Activated naive CD8-positive, alpha-beta T cell treated with anti-CD3 and anti-CD28 coated beads for 36 hours (primary cell): ENCODE results near the gene DOC2A. TPM values are rescaled to one million over a fixed set of nuclear protein-coding genes. Genes with fewer than 3 reads are reported as not detected.
"Not testable (repeated sequence)": the region's sequence is repeated elsewhere in the genome, so short reads cannot be mapped to it uniquely, and the experiment has no call there.

Source experiments
- DNase-seq: peaks from one replicate; pipeline ENCODE4 v3.0.0; 2021
- H3K27ac Mint-ChIP-seq: one replicate; pipeline ENCODE4 v1.8.0; 2022; ENCODE audit warnings: mild to moderate bottlenecking, moderate library complexity, mixed read lengths
- H3K27me3 Mint-ChIP-seq: one replicate; pipeline ENCODE4 v1.8.0; 2022; ENCODE audit warnings: mild to moderate bottlenecking, mixed read lengths
- H3K36me3 Mint-ChIP-seq: one replicate; pipeline ENCODE4 v1.8.0; 2021; ENCODE audit warnings: mild to moderate bottlenecking, mixed read lengths
- H3K4me1 Mint-ChIP-seq: one replicate; pipeline ENCODE4 v1.8.0; 2021; ENCODE audit warnings: mixed read lengths
- H3K4me3 Mint-ChIP-seq: one replicate; pipeline ENCODE4 v1.8.0; 2022; ENCODE audit warnings: mild to moderate bottlenecking, moderate library complexity, mixed read lengths
- H3K9me3 Mint-ChIP-seq: one replicate; pipeline ENCODE4 v1.8.0; 2022; ENCODE audit warnings: mixed read lengths
- total RNA-seq, 2 experiments: library from RNA; stranded (reverse); gene quantifications; one replicate each; pipeline ENCODE4 v1.2.3, GENCODE V29; 2021

DOC2A gene
- total RNA-seq: 1 to 10 TPM in 1 of 2 experiments, under 1 TPM in 1; 0.89 to 1.4 TPM

DNA sequence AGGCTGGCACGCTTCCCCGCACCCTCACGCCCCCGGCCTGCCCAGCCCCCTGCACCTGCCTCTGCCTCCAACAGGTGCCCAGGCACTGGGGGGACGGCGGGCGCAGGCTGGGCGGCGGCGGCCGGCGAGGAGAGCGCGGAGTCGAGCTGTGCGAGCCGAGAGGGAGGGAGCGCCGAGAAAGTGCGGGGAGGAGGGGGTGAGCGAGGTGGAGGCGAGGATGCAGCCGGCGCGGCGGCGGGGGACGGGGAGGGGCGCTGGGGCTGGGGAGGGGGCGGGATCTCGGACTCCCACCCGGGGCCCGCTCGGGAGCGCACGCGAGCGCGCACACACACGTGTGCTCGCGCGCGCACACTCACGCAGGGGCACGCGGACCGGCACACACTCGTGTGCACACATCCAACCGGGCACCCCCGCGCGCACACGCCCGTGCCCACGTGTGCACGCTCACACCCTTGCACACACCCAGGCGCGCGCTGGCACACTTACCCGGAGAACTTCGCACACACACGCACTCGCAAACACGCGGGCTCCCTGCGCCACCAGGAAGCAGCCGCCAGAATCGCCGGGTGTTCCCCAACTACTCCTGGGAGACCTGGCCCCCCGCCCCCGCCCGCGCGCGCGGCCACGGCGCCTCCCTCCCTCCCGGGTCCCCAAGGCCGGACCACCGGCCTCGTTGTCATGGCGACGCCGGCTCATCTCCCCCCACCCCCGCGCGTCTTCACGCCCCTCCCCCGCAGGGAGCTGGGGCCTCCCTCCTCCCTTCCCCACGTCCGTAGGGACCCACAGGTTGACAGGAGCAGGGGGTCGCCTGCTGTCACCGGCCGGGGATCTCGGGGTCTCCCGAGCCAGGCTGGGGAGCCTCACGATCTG is at the start of gene DOC2A:
Gene DOC2A (minus strand): TSS at position 184 of the 870 bp plus-strand sequence. CDS start 805 bp downstream, outside the sequence.
- peaks cover 5% of the 10 kb centered on the region for H3K4me1 Mint-ChIP-seq
- H3K4me3 Mint-ChIP-seq: peak within 1 kb of the TSS; percentile 79
- peaks cover 31% of the 10 kb centered on the region for H3K27me3 Mint-ChIP-seq
- peak; percentile 43 for DNase-seq
- H3K9me3 Mint-ChIP-seq: no peaks in the 10 kb centered on the region
- H3K36me3 Mint-ChIP-seq: no peaks in the 10 kb centered on the region
- no peak within 1 kb of the TSS for H3K27ac Mint-ChIP-seq

DNA sequence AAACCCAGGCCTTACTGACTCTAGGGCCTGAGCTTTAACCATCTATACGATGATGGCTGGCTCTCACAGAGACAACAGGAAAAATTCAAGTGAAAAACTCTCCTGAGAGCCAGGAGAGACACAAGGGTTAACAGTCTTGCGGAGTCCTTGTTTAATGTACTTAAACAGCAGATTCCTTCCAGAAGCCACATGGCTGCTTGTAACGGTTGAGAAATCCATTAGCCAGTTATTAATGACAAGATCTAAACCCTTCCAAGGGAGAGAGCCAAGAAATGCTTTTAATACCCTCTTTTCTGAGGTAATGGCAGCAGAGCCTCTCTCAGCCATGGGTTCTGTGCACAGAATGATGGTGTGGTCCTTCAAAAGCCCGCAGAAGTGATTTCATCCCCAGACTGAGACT is 49.5 kb upstream of the DOC2A start:
- H3K4me1 Mint-ChIP-seq: peaks cover 6% of the 10 kb centered on the region
- no peak overlapping the region for H3K27ac Mint-ChIP-seq
- DNase-seq: no peak
- H3K4me3 Mint-ChIP-seq: no peak overlapping the region
- H3K36me3 Mint-ChIP-seq: peaks cover 12% of the 10 kb centered on the region
- no peaks in the 10 kb centered on the region for H3K9me3 Mint-ChIP-seq
- no peaks in the 10 kb centered on the region for H3K27me3 Mint-ChIP-seq

DNA sequence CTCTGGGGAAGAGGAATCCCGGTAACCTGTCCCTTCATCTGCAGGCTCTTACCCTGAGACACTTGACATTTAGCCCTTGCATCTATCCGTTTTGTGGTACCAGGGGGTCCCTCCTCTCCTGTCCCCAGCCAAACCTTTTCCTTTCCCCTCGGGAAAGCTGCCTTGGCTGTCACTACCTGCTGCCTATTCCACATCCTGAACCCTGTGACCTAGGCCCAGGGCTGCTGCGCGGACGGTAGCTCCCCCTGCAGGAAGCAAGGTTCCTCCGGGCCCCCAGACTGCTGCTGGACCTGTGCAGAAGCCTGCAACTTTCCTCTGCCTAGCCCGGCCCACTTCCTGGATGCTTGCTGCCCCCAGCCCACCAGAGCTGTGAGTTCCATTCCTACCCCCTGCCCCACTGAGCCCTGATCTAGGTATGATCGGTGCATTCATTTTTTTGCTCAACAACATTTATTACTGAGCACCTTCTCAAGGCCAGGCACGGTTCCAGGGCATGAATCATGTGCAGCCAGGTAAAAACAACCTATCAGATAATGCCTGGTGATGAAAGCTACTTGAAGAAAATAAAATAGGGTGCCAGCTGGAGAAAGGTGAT is 44.2 kb upstream of the DOC2A start:
- DNase-seq: peak; percentile 64
- no peaks in the 10 kb centered on the region for H3K9me3 Mint-ChIP-seq
- peaks cover 8% of the 10 kb centered on the region for H3K27me3 Mint-ChIP-seq
- H3K4me3 Mint-ChIP-seq: no peak overlapping the region
- no peak overlapping the region for H3K27ac Mint-ChIP-seq
- peaks cover 15% of the 10 kb centered on the region for H3K4me1 Mint-ChIP-seq
- peaks cover 1% of the 10 kb centered on the region for H3K36me3 Mint-ChIP-seq

DNA sequence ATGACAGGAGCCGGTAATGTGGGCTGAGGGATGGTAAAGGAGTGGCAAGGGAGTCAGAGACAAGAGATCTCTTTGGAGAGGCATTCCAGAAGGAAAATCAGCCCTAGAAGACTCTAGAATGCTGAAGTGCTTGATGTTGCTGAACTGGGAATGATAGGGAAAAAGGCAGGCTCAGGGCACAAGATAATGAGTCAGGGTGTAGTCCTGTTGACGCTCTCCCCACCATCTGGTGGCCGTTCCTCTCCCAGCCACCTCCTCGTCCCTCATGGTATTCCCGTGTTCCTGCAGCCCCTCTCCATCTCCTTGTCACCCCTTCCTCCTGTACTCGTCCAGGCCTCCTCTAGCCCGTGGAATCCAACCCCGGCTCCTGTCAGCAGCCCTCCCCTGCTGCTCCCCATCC is 43.6 kb upstream of the DOC2A start:
- H3K4me3 Mint-ChIP-seq: no peak overlapping the region
- H3K36me3 Mint-ChIP-seq: peaks cover 1% of the 10 kb centered on the region
- peaks cover 15% of the 10 kb centered on the region for H3K4me1 Mint-ChIP-seq
- peaks cover 8% of the 10 kb centered on the region for H3K27me3 Mint-ChIP-seq
- H3K27ac Mint-ChIP-seq: no peak overlapping the region
- H3K9me3 Mint-ChIP-seq: no peaks in the 10 kb centered on the region
- DNase-seq: no peak

DNA sequence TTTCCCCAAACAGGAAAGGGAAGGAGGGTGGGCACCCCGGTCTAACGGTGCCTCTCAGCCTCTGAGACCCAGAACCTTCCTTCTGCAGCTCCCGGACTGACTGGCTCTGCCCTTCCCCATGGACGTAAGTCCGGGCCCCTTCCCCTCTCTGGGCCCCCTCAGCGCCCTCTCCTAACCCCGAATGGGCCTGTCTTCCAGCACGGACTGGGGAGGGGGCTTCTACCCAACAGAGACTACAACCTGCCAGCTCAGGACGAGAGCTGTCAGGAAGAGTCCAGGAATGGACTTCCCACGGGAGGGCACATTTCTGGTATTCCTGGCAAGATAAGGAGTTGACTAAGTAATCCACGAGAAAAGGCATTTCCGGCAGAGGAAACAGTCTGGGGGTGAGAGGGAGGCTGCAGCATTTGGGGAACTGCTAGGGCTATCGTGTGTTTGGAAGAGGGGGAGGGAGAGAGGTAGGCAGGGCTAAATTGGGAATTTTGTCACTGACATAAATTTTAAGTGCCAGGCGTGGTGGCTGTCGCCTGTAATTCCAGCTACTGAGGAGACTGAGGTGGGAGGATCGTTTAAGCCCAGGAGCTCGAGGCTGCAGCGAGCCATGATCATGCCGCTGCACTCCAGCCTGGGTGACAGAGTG is 42.7 kb upstream of the DOC2A start:
- H3K9me3 Mint-ChIP-seq: no peaks in the 10 kb centered on the region
- peaks cover 8% of the 10 kb centered on the region for H3K27me3 Mint-ChIP-seq
- peaks cover 1% of the 10 kb centered on the region for H3K36me3 Mint-ChIP-seq
- H3K4me3 Mint-ChIP-seq: peak overlapping the region; percentile 80
- no peak for DNase-seq
- H3K4me1 Mint-ChIP-seq: peaks cover 15% of the 10 kb centered on the region
- H3K27ac Mint-ChIP-seq: no peak overlapping the region

DNA sequence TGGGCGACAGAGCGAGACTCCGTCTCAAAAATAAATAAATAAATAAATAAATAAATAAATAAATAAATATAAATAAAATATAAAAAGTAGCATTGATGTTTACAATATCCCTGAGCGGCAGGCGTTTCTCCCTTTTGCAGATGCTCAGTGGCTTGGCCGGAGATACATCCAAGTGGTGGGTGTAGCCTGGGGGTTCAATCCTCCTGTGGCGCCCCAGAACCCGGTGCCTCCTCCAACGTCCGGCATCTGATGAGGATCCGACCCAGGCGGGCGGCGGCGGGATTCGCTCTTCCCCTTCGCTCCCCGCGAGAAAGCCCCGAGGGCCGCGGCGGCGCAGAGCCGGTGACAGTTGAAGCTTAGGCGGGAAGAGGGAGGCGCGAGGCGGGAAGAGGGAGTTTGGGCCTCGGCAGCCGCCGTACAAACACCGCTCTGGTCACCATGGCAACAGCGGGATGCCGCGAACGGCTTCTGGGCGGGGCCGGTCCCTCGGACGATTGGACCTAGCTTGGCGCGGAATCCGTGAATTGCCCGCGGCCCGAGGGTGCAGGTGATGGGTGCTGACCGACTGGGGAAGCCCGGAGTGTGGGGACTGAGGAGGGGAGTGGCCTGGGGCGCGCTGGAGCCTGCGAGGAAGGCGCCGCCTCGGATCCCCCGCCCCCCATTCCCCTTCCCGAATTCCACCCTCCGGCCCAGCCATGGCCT is 42.0 kb upstream of the DOC2A start:
- Mint-ChIP-seq H3K27me3 (peaks cover 8% of the 10 kb centered on the region), H3K9me3 (no peaks in the 10 kb centered on the region), H3K27ac (peak overlapping the region; percentile 74), H3K4me3 (peak overlapping the region; percentile 80), H3K4me1 (peaks cover 15% of the 10 kb centered on the region), H3K36me3 (peaks cover 1% of the 10 kb centered on the region)
- DNase-seq: peak; percentile 92

DNA sequence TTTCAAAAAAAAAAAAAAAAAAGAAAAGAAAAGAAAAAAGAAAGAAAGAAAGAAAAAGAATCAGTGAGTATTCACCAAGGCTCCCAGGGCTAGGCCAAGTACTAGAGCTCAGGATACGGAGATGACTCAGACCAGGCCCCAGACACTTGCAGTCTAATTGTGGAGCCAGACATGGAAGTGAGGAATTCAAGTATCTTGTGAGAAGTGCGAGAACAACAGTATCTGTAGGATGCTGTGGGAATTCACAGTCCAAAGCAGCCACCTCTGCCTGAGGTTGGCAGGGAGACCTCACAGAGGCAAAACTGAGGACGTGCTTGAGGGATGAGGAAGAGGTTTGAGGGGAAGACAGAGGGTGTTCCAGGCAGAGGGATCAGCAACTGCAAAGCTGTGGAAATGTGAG is 40.7 kb upstream of the DOC2A start:
- Mint-ChIP-seq H3K36me3 (peaks cover 1% of the 10 kb centered on the region), H3K9me3 (no peaks in the 10 kb centered on the region), H3K4me3 (peak overlapping the region; percentile 64), H3K4me1 (peaks cover 15% of the 10 kb centered on the region), H3K27ac (no peak overlapping the region), H3K27me3 (peaks cover 8% of the 10 kb centered on the region)
- no peak for DNase-seq

DNA sequence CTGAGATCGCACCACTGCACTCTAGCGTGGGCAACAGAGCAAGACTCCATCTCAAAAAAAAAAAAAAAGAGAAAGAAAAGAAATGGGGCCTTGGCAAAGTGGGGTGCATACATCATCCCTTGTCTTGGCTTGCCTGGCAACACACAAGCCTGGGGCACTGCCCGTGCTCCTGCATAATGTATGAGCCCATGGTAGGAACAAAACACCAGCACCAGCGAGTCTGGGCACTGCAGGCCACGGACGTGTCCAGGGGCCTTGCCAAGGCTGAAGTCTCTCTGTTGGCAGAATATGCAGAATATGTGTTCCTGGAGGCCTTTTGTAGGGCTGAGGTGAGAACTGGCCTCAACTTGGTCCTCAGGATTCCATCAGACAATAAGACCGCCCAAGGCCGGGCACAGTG is 39.0 kb upstream of the DOC2A start:
- DNase-seq: no peak
- Mint-ChIP-seq H3K9me3 (no peaks in the 10 kb centered on the region), H3K4me1 (peaks cover 9% of the 10 kb centered on the region), H3K36me3 (peaks cover 1% of the 10 kb centered on the region), H3K4me3 (no peak overlapping the region), H3K27me3 (peaks cover 8% of the 10 kb centered on the region), H3K27ac (no peak overlapping the region)

DNA sequence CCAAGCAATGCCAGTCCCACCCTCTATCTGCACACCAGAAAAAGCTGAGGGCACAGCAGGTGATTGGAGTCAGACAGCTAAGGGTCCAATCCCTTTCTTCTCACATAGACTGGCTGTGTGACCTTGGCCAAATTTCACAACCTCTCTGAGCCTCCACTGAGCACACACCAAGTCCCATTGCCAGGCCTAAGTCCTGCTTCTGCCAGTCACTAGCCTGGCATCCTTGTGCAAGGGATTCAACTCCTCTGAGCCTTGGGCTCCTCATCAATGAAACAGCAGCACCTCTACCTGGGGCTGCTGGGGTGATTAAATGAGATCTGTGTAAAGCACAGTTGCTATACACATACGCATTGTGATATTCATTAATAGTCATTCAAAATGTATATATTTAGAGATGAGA is 35.8 kb upstream of the DOC2A start:
- Mint-ChIP-seq H3K27ac (no peak overlapping the region), H3K36me3 (peaks cover under 1% of the 10 kb centered on the region), H3K4me3 (no peak overlapping the region), H3K4me1 (peaks cover 2% of the 10 kb centered on the region), H3K27me3 (no peaks in the 10 kb centered on the region), H3K9me3 (no peaks in the 10 kb centered on the region)
- DNase-seq: no peak

DNA sequence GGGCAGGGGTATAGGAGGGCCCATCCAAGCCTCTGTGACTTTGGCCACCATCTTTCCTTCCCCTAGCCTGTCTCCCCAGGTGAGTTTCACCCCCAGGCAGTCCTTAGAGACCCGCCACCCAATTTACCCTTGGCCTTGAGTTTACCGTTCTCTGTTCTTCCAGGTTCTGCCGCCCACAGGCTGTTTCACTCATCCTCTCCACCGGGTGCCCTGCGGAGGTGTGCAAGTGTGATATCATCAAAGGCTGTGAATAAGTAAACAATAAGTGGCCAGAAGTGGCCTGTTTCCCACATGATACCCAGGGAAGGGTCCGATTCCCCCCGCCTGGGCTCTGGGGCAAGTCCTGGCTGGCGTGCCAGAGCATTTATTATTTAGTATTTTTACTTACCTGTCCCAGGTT is 35.4 kb upstream of the DOC2A start:
- Mint-ChIP-seq H3K4me1 (no peaks in the 10 kb centered on the region), H3K27ac (no peak overlapping the region)

DNA sequence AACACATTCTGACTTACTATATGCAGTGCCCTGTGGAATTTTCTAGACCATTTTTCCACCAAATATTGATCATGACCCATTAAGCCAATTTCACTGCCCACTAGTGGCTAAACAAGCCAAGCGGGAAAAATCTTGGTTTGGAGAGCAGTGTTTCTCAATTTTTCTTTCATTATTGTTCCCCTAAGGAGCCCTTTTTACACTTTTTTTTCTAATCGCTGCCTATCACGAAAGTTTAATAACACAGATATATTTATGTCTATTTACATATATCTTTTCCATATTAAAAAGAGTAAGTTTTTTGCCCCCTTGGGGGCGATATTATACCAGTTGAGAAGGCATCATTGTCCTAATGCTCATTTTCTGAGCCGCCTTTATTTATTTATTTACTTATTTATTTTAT is 31.0 kb upstream of the DOC2A start:
- DNase-seq: no peak
- H3K9me3 Mint-ChIP-seq: no peaks in the 10 kb centered on the region
- H3K27me3 Mint-ChIP-seq: peaks cover 8% of the 10 kb centered on the region
- peaks cover 2% of the 10 kb centered on the region for H3K4me1 Mint-ChIP-seq
- H3K36me3 Mint-ChIP-seq: no peaks in the 10 kb centered on the region
- no peak overlapping the region for H3K4me3 Mint-ChIP-seq
- H3K27ac Mint-ChIP-seq: no peak overlapping the region

More for the DNA sequence above, 35.4 kb upstream of the DOC2A start:
- H3K36me3 Mint-ChIP-seq: no peaks in the 10 kb centered on the region
- DNase-seq: no peak
- H3K4me3 Mint-ChIP-seq: no peak overlapping the region
- H3K9me3 Mint-ChIP-seq: no peaks in the 10 kb centered on the region
- no peaks in the 10 kb centered on the region for H3K27me3 Mint-ChIP-seq

DNA sequence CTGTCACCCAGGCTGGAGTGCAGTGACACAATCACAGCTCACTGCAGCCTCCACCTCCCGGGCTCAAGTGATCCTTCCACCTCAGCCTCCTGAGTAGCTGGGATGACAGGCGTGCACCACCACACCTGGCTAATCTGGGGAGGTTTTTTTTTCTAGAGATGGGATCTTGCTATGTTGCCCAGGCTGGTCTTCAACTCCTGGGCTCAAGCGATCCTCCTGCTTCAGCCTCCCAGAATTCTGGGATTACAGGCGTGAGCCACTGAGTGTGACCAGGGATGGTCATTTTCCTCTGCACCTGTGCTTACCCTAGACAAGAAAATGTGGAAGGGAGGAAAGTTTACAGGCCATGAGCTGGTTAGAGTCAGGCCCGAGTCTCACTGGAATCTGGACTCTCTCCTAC is 29.9 kb upstream of the DOC2A start:
- H3K27ac Mint-ChIP-seq, H3K4me1 Mint-ChIP-seq, H3K9me3 Mint-ChIP-seq, H3K27me3 Mint-ChIP-seq, H3K4me3 Mint-ChIP-seq, H3K36me3 Mint-ChIP-seq, DNase-seq: not testable (repeated sequence)

DNA sequence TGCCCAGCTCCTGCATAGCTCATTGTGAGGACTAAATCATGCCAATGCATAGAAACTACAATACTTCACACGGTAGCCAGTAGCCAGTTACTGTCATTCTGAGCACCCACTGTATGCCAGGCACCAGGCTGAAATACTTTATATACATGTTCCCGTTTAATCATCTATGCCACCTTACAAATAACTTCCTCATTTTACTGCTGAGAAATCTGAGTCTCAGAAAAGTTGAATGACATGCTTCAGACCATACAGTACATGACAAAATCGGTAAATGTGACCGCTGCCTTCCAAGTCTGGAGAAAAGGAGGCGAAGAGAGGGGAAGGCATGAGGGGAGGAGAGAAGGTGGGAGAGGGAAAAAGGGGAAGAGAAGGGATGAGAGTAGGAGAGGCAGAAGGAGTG is 29.4 kb upstream of the DOC2A start:
- H3K36me3 Mint-ChIP-seq: no peaks in the 10 kb centered on the region
- peaks cover 2% of the 10 kb centered on the region for H3K4me1 Mint-ChIP-seq
- DNase-seq: no peak
- H3K9me3 Mint-ChIP-seq: no peaks in the 10 kb centered on the region
- H3K27me3 Mint-ChIP-seq: peaks cover 11% of the 10 kb centered on the region
- H3K4me3 Mint-ChIP-seq: no peak overlapping the region
- H3K27ac Mint-ChIP-seq: no peak overlapping the region

DNA sequence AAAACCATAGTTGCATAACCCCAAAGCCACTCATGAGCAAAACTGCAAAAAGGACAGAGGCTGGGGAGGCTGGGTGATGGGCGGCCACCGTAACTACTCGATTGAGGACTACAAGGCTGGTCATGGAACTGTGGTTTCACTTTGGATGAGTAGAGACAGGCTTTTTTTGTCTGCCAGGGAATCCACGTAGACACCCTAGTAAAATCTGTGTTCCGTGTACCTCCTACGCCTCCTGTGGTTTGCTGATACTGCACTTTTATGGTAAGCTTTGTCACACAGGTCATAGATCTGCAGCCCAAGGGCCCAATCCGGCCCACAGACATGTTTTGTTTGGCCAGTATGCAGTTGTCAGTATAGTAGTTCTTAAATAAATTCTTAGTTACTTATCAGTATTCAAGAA is 22.4 kb upstream of the DOC2A start:
- no peak for DNase-seq
- no peaks in the 10 kb centered on the region for H3K36me3 Mint-ChIP-seq

More for the DNA sequence above, 22.4 kb upstream of the DOC2A start:
- peaks cover 6% of the 10 kb centered on the region for H3K4me1 Mint-ChIP-seq
- H3K27ac Mint-ChIP-seq: no peak overlapping the region
- H3K27me3 Mint-ChIP-seq: peaks cover 63% of the 10 kb centered on the region
- H3K4me3 Mint-ChIP-seq: no peak overlapping the region
- H3K9me3 Mint-ChIP-seq: no peaks in the 10 kb centered on the region
